Measurements from ENCODE around the gene HOXA3.

DNA sequence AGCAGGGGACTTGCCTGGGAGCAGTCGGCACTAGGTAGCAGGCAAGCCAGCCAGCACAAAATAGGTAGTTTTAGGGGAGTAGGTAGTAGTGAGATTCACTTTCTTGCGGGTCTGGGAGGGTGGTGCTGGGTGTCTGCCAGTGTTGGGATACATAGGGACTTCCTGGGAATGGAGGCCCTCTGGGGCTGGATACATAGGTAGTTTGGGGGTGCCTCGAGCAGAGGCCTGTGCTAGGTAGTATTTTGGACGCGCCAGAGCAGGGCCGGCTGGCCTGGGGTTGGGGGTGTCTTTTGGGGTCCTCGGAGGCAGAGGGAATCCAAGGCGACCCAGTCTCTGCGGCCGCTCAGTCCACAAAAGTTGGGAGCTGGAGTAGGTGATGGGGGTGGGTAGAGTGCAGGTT is 2.0 kb upstream of the HOXA3 start:
- TF ChIP-seq, protein P1, sequence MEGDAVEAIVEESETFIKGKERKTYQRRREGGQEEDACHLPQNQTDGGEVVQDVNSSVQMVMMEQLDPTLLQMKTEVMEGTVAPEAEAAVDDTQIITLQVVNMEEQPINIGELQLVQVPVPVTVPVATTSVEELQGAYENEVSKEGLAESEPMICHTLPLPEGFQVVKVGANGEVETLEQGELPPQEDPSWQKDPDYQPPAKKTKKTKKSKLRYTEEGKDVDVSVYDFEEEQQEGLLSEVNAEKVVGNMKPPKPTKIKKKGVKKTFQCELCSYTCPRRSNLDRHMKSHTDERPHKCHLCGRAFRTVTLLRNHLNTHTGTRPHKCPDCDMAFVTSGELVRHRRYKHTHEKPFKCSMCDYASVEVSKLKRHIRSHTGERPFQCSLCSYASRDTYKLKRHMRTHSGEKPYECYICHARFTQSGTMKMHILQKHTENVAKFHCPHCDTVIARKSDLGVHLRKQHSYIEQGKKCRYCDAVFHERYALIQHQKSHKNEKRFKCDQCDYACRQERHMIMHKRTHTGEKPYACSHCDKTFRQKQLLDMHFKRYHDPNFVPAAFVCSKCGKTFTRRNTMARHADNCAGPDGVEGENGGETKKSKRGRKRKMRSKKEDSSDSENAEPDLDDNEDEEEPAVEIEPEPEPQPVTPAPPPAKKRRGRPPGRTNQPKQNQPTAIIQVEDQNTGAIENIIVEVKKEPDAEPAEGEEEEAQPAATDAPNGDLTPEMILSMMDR (conservative IDR thresholded peaks at IDR 0.05) = no peak
- TF ChIP-seq ZFX (IDR thresholded peaks at IDR 0.05) = no peak
